NAMALWA (cell line): ENCODE data around the gene TMUB2.

Experiments
- DNase-seq: peaks from one replicate; pipeline ENCODE4 v3.0.0-alpha.2; 2015; ENCODE audit warnings: low spot score

The TMUB2 gene

GRCh38 chr17:44202756-44203155, 16.0 kb downstream of the TMUB2 start:
- no peak for DNase-seq

- peak; percentile 86 for DNase-seq
These were observed 17.1 kb downstream of the TMUB2 start for GRCh38 chr17:44203731-44204440.

GRCh38 chr17:44204441-44204882, 17.7 kb downstream of the TMUB2 start:
- DNase-seq: no peak

GRCh38 chr17:44205962-44206824, 19.4 kb downstream of the TMUB2 start:
- DNase-seq: peak; percentile 42

GRCh38 chr17:44206825-44207155, 20.0 kb downstream of the TMUB2 start:
- no peak for DNase-seq

GRCh38 chr17:44207319-44207718, 20.5 kb downstream of the TMUB2 start:
- DNase-seq: no peak

GRCh38 chr17:44207743-44208142, 21.0 kb downstream of the TMUB2 start:
- DNase-seq: no peak

- no peak for DNase-seq
These were observed 23.1 kb downstream of the TMUB2 start for GRCh38 chr17:44209786-44210341.

GRCh38 chr17:44210342-44211192, 23.8 kb downstream of the TMUB2 start:
- peak; percentile 94 for DNase-seq

GRCh38 chr17:44211281-44212265, 24.8 kb downstream of the TMUB2 start:
- no peak for DNase-seq

- DNase-seq: no peak
These were observed 26.0 kb downstream of the TMUB2 start for GRCh38 chr17:44212507-44213402.

GRCh38 chr17:44213403-44214229, 26.8 kb downstream of the TMUB2 start:
- no peak for DNase-seq

- no peak for DNase-seq
These were observed 27.4 kb downstream of the TMUB2 start for GRCh38 chr17:44214230-44214494.

- no peak for DNase-seq
These were observed 28.1 kb downstream of the TMUB2 start for GRCh38 chr17:44214896-44215295.

- peak; percentile 73 for DNase-seq
These were observed 29.4 kb downstream of the TMUB2 start for GRCh38 chr17:44216173-44216572.

GRCh38 chr17:44216694-44217093, 29.9 kb downstream of the TMUB2 start:
- peak; percentile 49 for DNase-seq

- peak; percentile 54 for DNase-seq
These were observed 31.1 kb downstream of the TMUB2 start for GRCh38 chr17:44217738-44218343.

- DNase-seq: peak; percentile 91
These were observed 31.8 kb downstream of the TMUB2 start for GRCh38 chr17:44218344-44219107.
